Measurements from ENCODE around the gene LRCH3.

Gene LRCH3

DNA sequence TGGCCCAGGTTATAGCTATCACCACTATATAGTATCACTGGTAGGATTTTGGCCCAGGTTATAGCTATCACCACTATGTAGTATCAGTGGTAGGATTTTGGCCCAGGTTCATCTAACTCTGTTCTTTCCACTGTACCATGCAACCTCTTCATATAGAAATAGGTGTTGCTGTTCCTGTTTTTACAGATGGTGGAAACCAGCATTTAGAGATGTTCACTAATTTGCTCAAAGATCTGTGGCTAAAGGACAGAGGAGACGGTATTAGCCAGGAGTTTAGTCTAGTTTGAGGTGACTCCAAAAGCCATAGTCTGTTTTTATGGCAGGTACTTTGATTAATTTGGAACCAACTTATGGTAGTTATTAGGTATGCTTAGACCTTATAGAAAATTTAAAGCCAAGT lies 3.1 kb downstream of the LRCH3 start:
- no peak for DNase-seq

- no peak for DNase-seq
These were observed 4.1 kb downstream of the LRCH3 start for GRCh38 chr3:197795200-197795599.

DNA sequence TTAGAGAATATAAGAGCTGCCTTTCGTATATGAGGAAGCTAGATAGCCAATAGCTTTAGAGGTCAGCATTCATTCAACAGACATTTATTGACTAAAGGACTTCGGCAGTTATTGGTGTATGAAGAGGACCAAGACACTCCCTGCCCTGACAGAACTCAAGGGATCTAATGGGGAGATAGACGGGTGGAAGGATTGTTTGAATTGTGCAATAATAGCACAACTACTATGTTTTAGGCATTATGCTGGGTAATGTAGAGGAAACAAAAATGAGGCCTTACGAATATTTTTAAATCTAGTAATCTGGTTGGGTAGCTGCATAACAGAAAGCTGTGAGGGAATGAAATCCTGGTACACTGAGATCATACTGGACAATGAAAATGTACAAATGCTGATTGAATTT lies 5.0 kb downstream of the LRCH3 start:
- no peak for DNase-seq

DNA sequence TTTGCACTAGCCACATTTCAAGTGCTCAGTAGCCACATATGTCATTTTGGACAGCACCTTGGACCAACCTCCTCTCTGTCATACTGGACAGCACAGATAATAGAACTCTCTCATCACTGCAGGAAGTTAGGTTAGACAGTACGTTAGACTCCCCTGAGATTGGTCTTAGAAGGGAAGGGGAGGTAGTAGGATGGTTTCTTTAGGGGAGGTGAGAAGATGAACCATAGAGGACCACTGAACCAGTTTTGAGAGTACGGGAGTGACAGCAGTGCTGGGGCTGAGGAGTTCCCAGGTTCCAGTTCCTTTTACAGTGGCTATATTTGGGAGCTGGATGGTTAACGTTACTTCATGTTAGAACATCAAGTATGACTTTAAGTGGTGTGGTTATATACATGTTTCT lies 7.8 kb downstream of the LRCH3 start:
- DNase-seq, result no peak

GRCh38 chr3:197800379-197800778 lies 9.3 kb downstream of the LRCH3 start:
- DNase-seq, result no peak

- peak; percentile 53 for DNase-seq
These were observed 11.1 kb downstream of the LRCH3 start for GRCh38 chr3:197801891-197802778.

DNA sequence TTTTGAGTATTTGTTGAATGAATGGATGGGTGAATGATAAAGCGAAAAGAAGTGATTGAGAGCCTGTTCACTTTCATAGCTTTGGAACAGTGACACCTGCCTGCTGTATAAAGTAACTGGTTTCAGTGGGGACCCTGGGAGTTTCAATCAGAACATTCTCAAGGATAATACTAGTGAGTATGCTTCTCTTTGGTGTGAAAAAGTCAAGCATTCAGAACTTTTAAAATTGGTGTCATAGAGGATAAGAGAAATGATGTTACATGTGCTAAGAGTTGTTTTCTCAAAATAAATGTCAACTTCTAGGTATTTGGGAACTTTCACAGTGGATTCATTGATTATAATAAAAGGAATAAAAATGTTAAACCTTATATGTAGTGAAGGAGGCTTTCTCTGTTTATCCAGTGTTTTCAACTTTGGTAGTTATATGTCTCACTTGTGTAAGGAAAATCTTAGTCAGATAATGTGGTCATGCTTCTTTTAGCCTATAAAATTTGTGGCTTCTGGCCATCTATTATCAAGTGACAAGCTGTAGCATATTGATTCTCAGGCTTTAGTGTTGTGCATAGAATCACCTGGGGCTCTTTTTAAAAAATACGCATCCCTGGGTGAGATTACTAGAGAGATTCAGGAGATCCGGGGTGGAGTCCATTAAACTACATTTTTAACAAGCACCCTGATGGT lies 11.9 kb downstream of the LRCH3 start:
- DNase-seq, result no peak

- no peak for DNase-seq
These were observed 13.5 kb downstream of the LRCH3 start for GRCh38 chr3:197804511-197804910.

DNA sequence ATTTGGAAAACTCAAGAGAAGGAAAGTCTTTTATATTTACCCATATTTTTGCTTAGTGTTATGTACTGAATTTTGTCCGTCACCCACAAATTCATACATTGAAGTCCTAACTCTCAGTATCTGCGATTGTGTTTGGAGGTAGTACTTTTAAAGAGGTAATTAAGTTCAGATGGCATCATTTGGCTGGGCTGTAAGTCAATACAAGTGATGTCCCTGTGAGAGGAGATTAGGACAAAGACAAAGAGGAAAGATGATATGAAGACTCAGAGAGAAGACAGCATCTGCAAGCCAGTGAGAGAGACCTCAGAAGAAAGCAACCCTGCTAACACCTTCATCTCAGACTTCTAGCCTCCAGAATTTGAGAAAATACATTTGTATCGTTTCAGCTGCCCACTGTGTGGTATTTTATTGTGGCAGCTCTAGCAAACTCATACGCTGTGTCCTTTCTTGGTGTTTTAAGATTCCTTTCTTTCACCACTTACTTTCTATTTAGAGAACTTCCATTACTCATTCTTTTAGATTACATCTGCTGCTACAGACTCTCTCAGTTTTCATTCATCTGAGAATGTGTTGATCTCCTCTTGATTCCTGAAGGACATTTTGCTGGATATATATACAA lies 17.0 kb downstream of the LRCH3 start:
- DNase-seq, result no peak

GRCh38 chr3:197809356-197810020 lies 18.4 kb downstream of the LRCH3 start:
- no peak for DNase-seq

DNA sequence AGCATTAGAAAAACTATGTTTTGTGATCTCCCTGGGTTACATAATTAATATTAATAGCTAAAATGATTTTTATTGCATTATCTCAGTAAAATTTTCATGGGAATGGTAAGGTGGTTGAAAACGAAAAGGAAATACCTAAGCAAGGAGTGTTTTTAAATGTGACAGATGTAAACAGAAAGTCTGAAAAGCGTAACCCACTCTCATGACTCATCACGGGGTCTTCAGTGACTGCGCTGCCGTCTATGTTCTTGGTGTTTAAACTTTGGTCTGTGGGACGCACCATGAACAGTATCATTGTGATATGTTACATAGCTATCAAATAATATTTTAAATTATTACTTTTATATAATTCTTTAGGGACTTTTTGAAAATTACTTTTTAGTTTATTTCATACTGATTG lies 19.8 kb downstream of the LRCH3 start:
- DNase-seq, result no peak

- DNase-seq, result no peak
These were observed 20.3 kb downstream of the LRCH3 start for GRCh38 chr3:197811343-197811742.

GRCh38 chr3:197814372-197814771 lies 23.3 kb downstream of the LRCH3 start:
- no peak for DNase-seq

DNA sequence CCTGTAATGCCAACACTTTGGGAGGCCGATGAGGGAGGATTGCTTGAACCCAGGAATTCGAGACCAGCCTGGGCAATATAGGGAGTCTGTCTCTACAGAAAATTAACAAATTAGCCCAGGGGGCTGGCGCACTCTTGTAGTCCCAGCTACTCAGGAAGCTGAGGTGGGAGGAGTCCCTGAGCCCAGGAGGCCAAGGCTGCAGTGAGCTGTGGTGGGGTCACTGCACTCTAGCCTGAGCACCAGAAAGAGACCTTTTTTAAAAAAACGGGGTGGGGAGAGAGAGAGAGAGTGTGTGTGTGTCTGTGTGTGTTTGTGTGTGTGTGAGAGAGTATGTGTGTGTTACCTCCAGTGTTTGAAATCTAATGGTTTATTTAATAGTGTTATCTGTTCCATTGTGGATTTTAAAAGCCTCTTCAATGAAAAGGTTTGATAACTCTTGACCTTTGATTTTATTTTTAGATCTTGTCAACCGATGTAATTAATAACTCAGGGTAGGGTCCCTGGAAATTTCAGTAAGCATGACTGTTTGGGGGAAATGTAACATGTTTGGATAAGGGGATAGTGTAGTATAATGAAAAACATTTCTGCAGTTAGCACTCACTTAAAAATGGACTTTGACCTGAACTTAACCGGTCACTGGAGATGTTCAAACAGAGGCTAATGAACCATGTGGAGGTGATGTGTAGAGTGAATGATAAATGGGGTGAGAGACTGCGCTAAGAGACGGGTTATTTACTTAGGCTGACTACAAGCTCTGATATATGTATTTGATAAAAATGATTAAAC lies 29.7 kb downstream of the LRCH3 start:
- no peak for DNase-seq

GRCh38 chr3:197829397-197830045 lies 38.5 kb downstream of the LRCH3 start:
- no peak for DNase-seq

- no peak for DNase-seq
These were observed 39.4 kb downstream of the LRCH3 start for GRCh38 chr3:197830308-197830966.

- no peak for DNase-seq
These were observed 39.9 kb downstream of the LRCH3 start for GRCh38 chr3:197830967-197831313.

DNA sequence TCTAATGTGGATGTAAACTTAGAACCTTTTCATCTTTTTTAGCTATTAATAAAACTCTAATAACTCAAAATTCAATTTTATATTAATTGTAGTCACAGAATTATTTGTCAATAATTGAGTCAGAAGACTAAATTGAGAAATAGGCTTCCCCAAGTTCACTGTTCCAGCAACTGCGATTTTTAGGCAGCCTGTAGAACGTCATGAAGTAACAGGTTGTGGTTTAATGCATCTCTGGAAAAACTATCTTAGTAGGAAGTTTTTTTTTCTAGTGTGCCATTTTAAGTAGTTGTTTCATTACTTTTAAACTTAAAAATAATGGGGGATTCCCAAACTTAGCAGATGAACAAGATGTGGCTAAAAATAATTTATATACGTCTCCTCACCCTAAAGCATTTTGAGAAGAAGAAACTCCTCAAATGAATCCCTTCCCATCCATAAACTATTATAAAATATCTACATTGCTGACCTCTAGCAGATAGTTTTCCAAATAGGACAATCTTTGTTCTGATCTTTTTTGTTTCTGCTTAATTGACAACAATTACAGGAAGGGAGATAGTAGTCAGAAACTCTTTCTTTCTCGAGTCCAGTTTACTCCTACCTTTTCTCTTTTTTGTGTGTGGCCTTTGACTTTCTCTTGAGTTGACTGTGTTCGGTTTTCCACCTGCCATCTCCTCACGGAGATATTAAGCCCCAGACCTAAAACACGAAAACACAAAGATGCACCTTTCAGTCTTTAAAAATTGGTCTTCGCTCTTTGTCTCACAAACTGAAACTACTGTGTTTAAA lies 43.1 kb downstream of the LRCH3 start:
- no peak for DNase-seq

DNA sequence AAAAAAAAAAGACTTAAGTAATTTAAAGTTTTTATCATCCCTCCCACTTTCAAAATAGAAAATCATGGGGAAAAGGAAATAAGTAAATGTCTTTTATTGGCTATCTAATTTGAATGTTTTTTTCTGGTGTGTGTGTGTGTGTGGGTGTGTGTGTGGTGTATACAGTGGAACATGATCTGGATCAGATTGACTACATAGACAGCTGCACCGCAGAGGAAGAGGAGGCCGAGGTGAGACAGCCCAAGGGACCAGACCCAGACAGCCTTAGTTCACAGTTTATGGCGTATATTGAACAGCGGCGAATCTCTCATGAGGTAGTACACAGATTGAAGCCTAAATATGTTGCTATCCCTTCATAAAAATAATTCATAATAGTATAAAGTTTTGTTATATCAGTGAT lies 44.5 kb downstream of the LRCH3 start:
- DNase-seq, result no peak

- DNase-seq, result no peak
These were observed 45.2 kb downstream of the LRCH3 start for GRCh38 chr3:197836244-197836643.

DNA sequence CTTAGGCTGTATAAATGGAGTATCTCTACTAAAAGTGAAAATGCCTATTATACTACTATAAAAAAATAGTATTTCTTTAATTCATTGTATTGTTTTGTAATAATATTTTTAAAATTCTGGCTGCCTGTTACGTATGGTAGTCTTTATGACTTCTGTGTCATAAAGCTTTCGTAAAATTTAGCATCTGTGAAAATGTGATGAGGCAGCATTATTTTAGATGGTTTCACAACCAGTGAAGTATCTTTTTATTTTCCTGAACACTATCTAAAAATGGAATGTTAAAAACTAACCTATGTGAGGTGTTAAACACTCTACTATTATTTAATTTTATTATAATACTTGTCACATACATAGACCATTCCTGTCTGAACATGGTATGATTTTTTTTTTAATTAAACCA lies 46.2 kb downstream of the LRCH3 start:
- no peak for DNase-seq
